MCF 10A (cell line): ENCODE results near the gene HYI. TPM values are rescaled to one million over a fixed set of nuclear protein-coding genes. Genes with fewer than 3 reads are reported as not detected.

Experiments
- BruUV-seq: library from RNA; stranded (reverse); fragments of 400-500 nt; replicated peaks from 2 replicates; lab custom pipeline; 2021; lab: Mats Ljungman, UMichigan
- CTCF ChIA-PET: fragments of 300-600 bp; sonication (Branson Sonifier 250); formaldehyde crosslinking; extraction: SDS; loops from one replicate; lab custom pipeline; 2021; ENCODE audit warnings: antibody characterized with exemption, inconsistent platforms; lab: Yijun Ruan, JAX
- POLR2A ChIA-PET: fragments of 300-600, 350-650 bp; sonication (Branson Sonifier 250); formaldehyde crosslinking; extraction: SDS; loops from one replicate; lab custom pipeline; 2020; ENCODE audit warnings: antibody characterized with exemption, inconsistent platforms; lab: Yijun Ruan, JAX
- DNase-seq: peaks from one replicate; pipeline ENCODE4 v3.0.0-alpha.2; 2018; ENCODE audit not compliant: unreplicated experiment
- H3K27ac Mint-ChIP-seq: one replicate; pipeline ENCODE4 v1.8.0; 2022; ENCODE audit warnings: mild to moderate bottlenecking, low read depth, mixed read lengths; ENCODE audit not compliant: unreplicated experiment
- H3K27me3 Mint-ChIP-seq: one replicate; pipeline ENCODE4 v1.8.0; 2022; ENCODE audit warnings: mixed read lengths; ENCODE audit not compliant: insufficient read depth, unreplicated experiment
- H3K36me3 Mint-ChIP-seq: one replicate; pipeline ENCODE4 v1.8.0; 2022; ENCODE audit warnings: mild to moderate bottlenecking, moderate library complexity, mixed read lengths; ENCODE audit not compliant: insufficient read depth, unreplicated experiment
- H3K4me1 Mint-ChIP-seq: one replicate; pipeline ENCODE4 v1.8.0; 2022; ENCODE audit warnings: mixed read lengths; ENCODE audit not compliant: insufficient read depth, unreplicated experiment
- H3K4me3 Mint-ChIP-seq: one replicate; pipeline ENCODE4 v1.8.0; 2022; ENCODE audit warnings: mild to moderate bottlenecking, moderate library complexity, mixed read lengths; ENCODE audit not compliant: unreplicated experiment
- H3K9me3 Mint-ChIP-seq: one replicate; pipeline ENCODE4 v1.8.0; 2022; ENCODE audit warnings: mixed read lengths; ENCODE audit not compliant: unreplicated experiment
- intact Hi-C: fragments of 100-400 bp; cut with micrococcal nuclease; formaldehyde crosslinking; loops from 2 replicates; pipeline ENCODE4 v1.14.1; 2022
- total RNA-seq: library from RNA; stranded (reverse); gene quantifications from 2 replicates; pipeline ENCODE4 v1.2.3, GENCODE V29; 2022
- TF ChIP-seq, protein P1 (sequence below): fragments of 200-600 bp; IDR thresholded peaks from one replicate; pipeline ENCODE4 v1.8.0; 2022; ENCODE audit warnings: antibody characterized with exemption, mild to moderate bottlenecking; ENCODE audit not compliant: unreplicated experiment

Gene HYI
- total RNA-seq, 1 experiment from 2014 or later, result 23.0 TPM

DNA sequence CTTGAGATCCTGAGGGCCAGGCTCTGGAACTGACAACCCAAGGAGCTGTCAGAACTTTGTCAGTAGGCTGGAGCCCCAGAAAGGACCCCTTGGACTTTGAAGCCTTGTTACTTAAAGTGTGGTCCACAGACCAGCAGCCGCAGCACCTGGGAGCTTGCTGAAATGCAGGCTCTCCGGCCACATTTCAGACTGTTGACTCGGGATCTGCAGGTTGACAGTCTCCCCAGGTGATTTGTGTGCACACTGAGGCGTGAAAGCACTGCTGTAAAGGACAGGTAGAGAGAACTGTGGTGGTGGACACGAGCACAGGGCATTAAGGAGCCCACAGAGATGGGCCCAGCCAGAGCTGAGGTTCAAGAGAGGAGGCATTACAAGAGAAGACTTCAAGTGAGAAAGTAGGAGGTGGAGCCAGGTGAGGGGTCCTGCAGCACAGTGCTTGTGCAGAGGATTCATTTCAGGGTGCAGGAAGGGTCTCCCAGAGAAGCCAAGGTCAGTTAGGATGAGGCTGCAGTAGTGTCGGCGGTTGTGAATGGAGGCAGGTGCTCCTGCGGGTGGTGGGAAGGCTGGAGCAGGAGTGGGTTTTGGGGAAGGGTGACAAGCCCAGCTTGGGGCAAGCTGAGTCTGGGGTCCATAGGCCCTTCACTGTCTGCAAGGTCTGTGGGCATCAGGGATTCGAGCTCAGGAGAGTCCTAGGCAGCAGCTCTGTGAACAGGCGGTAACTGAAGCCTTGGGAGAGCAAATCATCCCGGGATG is 4.6 kb downstream of the HYI start:
- no peaks in the 10 kb centered on the region for H3K9me3 Mint-ChIP-seq
- ChIA-PET POLR2A (interaction anchor here (0.5 to 1.4 kb wide), 2 partner anchors 9 to 1678 kb away, joined by 3 to 5 read pairs; no protein-coding TSS in a partner anchor), CTCF (no interaction called here)
- H3K4me3 Mint-ChIP-seq, result no peak overlapping the region
- H3K4me1 Mint-ChIP-seq, result peaks cover 11% of the 10 kb centered on the region
- no peak for DNase-seq
- H3K27me3 Mint-ChIP-seq, result no peaks in the 10 kb centered on the region
- peaks cover 45% of the 10 kb centered on the region for H3K36me3 Mint-ChIP-seq
- TF ChIP-seq, protein P1, sequence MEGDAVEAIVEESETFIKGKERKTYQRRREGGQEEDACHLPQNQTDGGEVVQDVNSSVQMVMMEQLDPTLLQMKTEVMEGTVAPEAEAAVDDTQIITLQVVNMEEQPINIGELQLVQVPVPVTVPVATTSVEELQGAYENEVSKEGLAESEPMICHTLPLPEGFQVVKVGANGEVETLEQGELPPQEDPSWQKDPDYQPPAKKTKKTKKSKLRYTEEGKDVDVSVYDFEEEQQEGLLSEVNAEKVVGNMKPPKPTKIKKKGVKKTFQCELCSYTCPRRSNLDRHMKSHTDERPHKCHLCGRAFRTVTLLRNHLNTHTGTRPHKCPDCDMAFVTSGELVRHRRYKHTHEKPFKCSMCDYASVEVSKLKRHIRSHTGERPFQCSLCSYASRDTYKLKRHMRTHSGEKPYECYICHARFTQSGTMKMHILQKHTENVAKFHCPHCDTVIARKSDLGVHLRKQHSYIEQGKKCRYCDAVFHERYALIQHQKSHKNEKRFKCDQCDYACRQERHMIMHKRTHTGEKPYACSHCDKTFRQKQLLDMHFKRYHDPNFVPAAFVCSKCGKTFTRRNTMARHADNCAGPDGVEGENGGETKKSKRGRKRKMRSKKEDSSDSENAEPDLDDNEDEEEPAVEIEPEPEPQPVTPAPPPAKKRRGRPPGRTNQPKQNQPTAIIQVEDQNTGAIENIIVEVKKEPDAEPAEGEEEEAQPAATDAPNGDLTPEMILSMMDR, result no peak
- intact Hi-C loops, result no loop called here
- no TSS peak for BruUV-seq
- H3K27ac Mint-ChIP-seq, result no peak overlapping the region

GRCh38 chr1:43447891-43448708 is 5.6 kb downstream of the HYI start:
- peaks cover 42% of the 10 kb centered on the region for H3K36me3 Mint-ChIP-seq
- TF ChIP-seq, protein P1, result no peak

GRCh38 chr1:43446881-43447835 is 6.6 kb downstream of the HYI start:
- Mint-ChIP-seq H3K36me3 (peaks cover 50% of the 10 kb centered on the region), H3K9me3 (no peaks in the 10 kb centered on the region), H3K27ac (no peak overlapping the region), H3K27me3 (no peaks in the 10 kb centered on the region), H3K4me3 (no peak overlapping the region), H3K4me1 (no peaks in the 10 kb centered on the region)
- CTCF ChIA-PET, result interaction anchor here (0.8 to 2.0 kb wide), 2 partner anchors 9 to 11 kb away, joined by 3 to 7 read pairs; no protein-coding TSS in a partner anchor
- BruUV-seq, result no TSS peak
- intact Hi-C loops, result no loop called here
- POLR2A ChIA-PET, result interaction anchor here (0.7 kb wide), 2 partner anchors 21 to 215 kb away, joined by 3 read pairs; no protein-coding TSS in a partner anchor
- TF ChIP-seq, protein P1, result no peak
- no peak for DNase-seq

More at GRCh38 chr1:43447891-43448708, 5.6 kb downstream of the HYI start:
- Mint-ChIP-seq H3K4me1 (peaks cover 9% of the 10 kb centered on the region), H3K27ac (no peak overlapping the region), H3K9me3 (no peaks in the 10 kb centered on the region), H3K27me3 (no peaks in the 10 kb centered on the region), H3K4me3 (no peak overlapping the region)
- no peak for DNase-seq
- ChIA-PET CTCF (interaction anchor here (0.8 to 2.0 kb wide), 2 partner anchors 10 to 12 kb away, joined by 3 to 7 read pairs; no protein-coding TSS in a partner anchor), POLR2A (interaction anchor here (0.7 to 1.4 kb wide), 2 partner anchors 7 to 20 kb away, joined by 3 to 5 read pairs; no protein-coding TSS in a partner anchor)
- BruUV-seq, result no TSS peak
- intact Hi-C loops, result no loop called here
